ENCODE results near the gene TRMT10C. TPM values are rescaled to one million over a fixed set of nuclear protein-coding genes. Genes with fewer than 3 reads are reported as not detected.

TRMT10C gene
- polyA plus RNA-seq, 1 of the 3 experiments (the other 2 are of a cell fraction), result 13.7 TPM

GRCh38 chr3:101556064-101556463 is 5.6 kb upstream of the TRMT10C start:
- POLR2A ChIA-PET, result no interaction called here

GRCh38 chr3:101567528-101568317 is 6.1 kb downstream of the TRMT10C start:
- ChIA-PET CTCF (no interaction called here), POLR2A (no interaction called here)
- H3K4me1 ChIP-seq (ENCODE audit: control insufficient read depth in 1 of 2, insufficient read depth in 2 of 2, low read depth in 1 of 2, low read length in 1 of 2), result peaks cover 5 to 7% of the 10 kb centered on the region in 2 experiments; a peak in 2 of 4 replicates
- TF ChIP-seq RFX5 (IDR thresholded peaks at IDR 0.05; ENCODE audit: low read length) (no peak), TEAD4 (IDR thresholded peaks at IDR 0.05; ENCODE audit: borderline replicate concordance, insufficient read depth) (no peak)
- no peaks in the 10 kb centered on the region for H3K9me2 ChIP-seq
- H3K27ac ChIP-seq (ENCODE audit: low read depth in 2 of 2, low read length in 1 of 2), result no peak overlapping the region
- H3K4me3 ChIP-seq (ENCODE audit: low read depth in 2 of 2, low read length in 1 of 2), result no peak overlapping the region
- H3K79me2 ChIP-seq (ENCODE audit: insufficient read depth), result peaks cover 42% of the 10 kb centered on the region
- no peak for DNase-seq
- H3K9ac ChIP-seq, result no peak overlapping the region
- H3F3A ChIP-seq (replicated peaks; ENCODE audit: insufficient read depth), result no peaks in the 10 kb centered on the region
- no peaks in the 10 kb centered on the region for H3K9me3 ChIP-seq
- H3K36me3 ChIP-seq (replicated peaks in 1 of 2; ENCODE audit: control insufficient read depth in 1 of 2, insufficient read depth in 2 of 2, low read length in 1 of 2), result peaks cover 24 to 38% of the 10 kb centered on the region in 2 experiments
- peaks cover 17% of the 10 kb centered on the region for H4K20me1 ChIP-seq (ENCODE audit: insufficient read depth)
- no peak overlapping the region for H3K4me2 ChIP-seq
- no peaks in the 10 kb centered on the region for H3K27me3 ChIP-seq (ENCODE audit: insufficient read depth)
- WGBS (ENCODE audit: low lambda C conversion rate), result 96% methylated on average over 6 of the region's 6 CpGs
- H2AFZ ChIP-seq (ENCODE audit: low read depth), result no peak overlapping the region

More at GRCh38 chr3:101556064-101556463, 5.6 kb upstream of the TRMT10C start:
- peaks cover 4% of the 10 kb centered on the region; the same call in 1 of the 2 replicates for H3K27me3 ChIP-seq (ENCODE audit: insufficient read depth)
- H3K27ac ChIP-seq (ENCODE audit: low read depth in 2 of 2, low read length in 1 of 2), result no peak overlapping the region
- no peak overlapping the region for H3K9ac ChIP-seq
- no peaks in the 10 kb centered on the region for H3K4me1 ChIP-seq (ENCODE audit: control insufficient read depth in 1 of 2, insufficient read depth in 2 of 2, low read depth in 1 of 2, low read length in 1 of 2)
- no peak overlapping the region for H2AFZ ChIP-seq (ENCODE audit: low read depth)
- no peaks in the 10 kb centered on the region for H3K79me2 ChIP-seq (ENCODE audit: insufficient read depth)
- H3K36me3 ChIP-seq (replicated peaks in 1 of 2; ENCODE audit: control insufficient read depth in 1 of 2, insufficient read depth in 2 of 2, low read length in 1 of 2), result no peaks in the 10 kb centered on the region
- DNase-seq, result no peak
- no peaks in the 10 kb centered on the region for H3K9me2 ChIP-seq
- CTCF ChIA-PET, result interaction anchor here (1.4 kb wide), 1 partner anchor 18 kb away, joined by 3 read pairs; the partner anchor contains the start of gene PCNP
- H3K9me3 ChIP-seq, result no peaks in the 10 kb centered on the region
- H4K20me1 ChIP-seq (ENCODE audit: insufficient read depth), result no peaks in the 10 kb centered on the region
- no peak for TF ChIP-seq NRF1 (IDR thresholded peaks at IDR 0.05; ENCODE audit: low read depth, low read length)
- TF ChIP-seq FOSL2 (IDR thresholded peaks at IDR 0.05; ENCODE audit: borderline replicate concordance, low read depth), result no peak
- no peak for TF ChIP-seq YY1 (IDR thresholded peaks at IDR 0.05; ENCODE audit: low read depth)
- no peak for TF ChIP-seq EZH2phosphoT487 (IDR thresholded peaks at IDR 0.05; ENCODE audit: borderline replicate concordance, low read depth)
- no peak for TF ChIP-seq NFIC (IDR thresholded peaks at IDR 0.05; ENCODE audit: borderline replicate concordance)
- TF ChIP-seq FOXJ3 (CRISPR knock-in tag; IDR thresholded peaks at IDR 0.05), result no peak
- no peak for TF ChIP-seq RXRA (IDR thresholded peaks at IDR 0.05; ENCODE audit: borderline replicate concordance, low read depth)
- TF ChIP-seq USF2 (IDR thresholded peaks at IDR 0.05; ENCODE audit: borderline replicate concordance, low read depth, low read length), result no peak
- no peaks in the 10 kb centered on the region for H3F3A ChIP-seq (replicated peaks; ENCODE audit: insufficient read depth)
- H3K4me3 ChIP-seq (ENCODE audit: low read depth in 2 of 2, low read length in 1 of 2), result no peak overlapping the region
- H3K4me2 ChIP-seq, result no peak overlapping the region
- 36% methylated on average over 3 of the region's 3 CpGs for WGBS (ENCODE audit: low lambda C conversion rate)
